Naive thymus-derived CD4-positive, alpha-beta T cell (primary cell): Measurements from ENCODE around the gene BCORL1. TPM values are rescaled to one million over a fixed set of nuclear protein-coding genes. Genes with fewer than 3 reads are reported as not detected.

Experiments used
- ATAC-seq: fragments of 150-1000 bp; cut with Tn5 transposase; 2 replicates; pipeline ENCODE4 v1.10.0; 2021; ENCODE audit warnings: mild to moderate bottlenecking, moderate library complexity
- CTCF ChIA-PET: fragments of 350-600 bp; sonication (Branson Sonifier 250); formaldehyde crosslinking; loops from one replicate; lab custom pipeline; 2021; ENCODE audit warnings: antibody characterized with exemption; lab: Charles Lee
- POLR2A ChIA-PET: fragments of 350-600 bp; sonication (Branson Sonifier 250); formaldehyde crosslinking; loops from one replicate; lab custom pipeline; 2021; ENCODE audit warnings: antibody characterized with exemption, inconsistent platforms; lab: Charles Lee
- DNase-seq, 9 donors: peaks; one replicate each; pipeline versions ENCODE4 v3.0.0 to v3.0.0-alpha.2; 2020 to 2022; ENCODE audit warnings: mixed read lengths in 1 of 9
- H3K27ac ChIP-seq: one replicate; pipeline ENCODE4 v1.7.0; 2013; ENCODE audit warnings: mild to moderate bottlenecking, low read depth, low read length, moderate library complexity
- H3K27me3 ChIP-seq, 2 donors: one replicate each; pipeline ENCODE4 v1.7.0; 2013; ENCODE audit warnings: low read length in 2 of 2, mild to moderate bottlenecking in 2 of 2, moderate library complexity in 2 of 2; ENCODE audit not compliant: control insufficient read depth in 2 of 2, insufficient read depth in 2 of 2
- H3K36me3 ChIP-seq, 3 experiments: 1 replicate in 2 of 3; 2 replicates in 1 of 3; pipeline ENCODE4 v1.7.0; 2013; ENCODE audit warnings: low read length in 3 of 3, mild to moderate bottlenecking in 3 of 3, moderate library complexity in 1 of 3; ENCODE audit not compliant: insufficient read depth in 3 of 3, control insufficient read depth in 2 of 3
- H3K4me1 ChIP-seq, 2 donors: one replicate each; pipeline ENCODE4 v1.7.0; 2013; ENCODE audit warnings: low read length in 2 of 2, mild to moderate bottlenecking in 2 of 2, moderate library complexity in 1 of 2; ENCODE audit not compliant: control insufficient read depth in 2 of 2, insufficient read depth in 2 of 2
- H3K4me3 ChIP-seq: 2 replicates; pipeline ENCODE4 v1.7.0; 2013; ENCODE audit warnings: mild to moderate bottlenecking, low read length
- H3K9me3 ChIP-seq, 3 experiments: 1 replicate in 2 of 3; 2 replicates in 1 of 3; pipeline ENCODE4 v1.7.0; 2013; ENCODE audit warnings: low read length in 3 of 3; ENCODE audit not compliant: control insufficient read depth in 2 of 3
- H3K27ac Mint-ChIP-seq, 9 donors: one replicate each; pipeline ENCODE4 v1.8.0; 2020 to 2022; ENCODE audit warnings: mixed read lengths in 9 of 9, mild to moderate bottlenecking in 8 of 9, moderate library complexity in 5 of 9, inconsistent platforms in 2 of 9
- H3K27me3 Mint-ChIP-seq, 5 donors: one replicate each; pipeline ENCODE4 v1.8.0; 2021 to 2022; ENCODE audit warnings: mixed read lengths in 5 of 5, mild to moderate bottlenecking in 1 of 5
- H3K36me3 Mint-ChIP-seq, 5 donors: one replicate each; pipeline ENCODE4 v1.8.0; 2020 to 2022; ENCODE audit warnings: mixed read lengths in 5 of 5, mild to moderate bottlenecking in 3 of 5, inconsistent platforms in 1 of 5
- H3K4me1 Mint-ChIP-seq, 7 donors: one replicate each; pipeline ENCODE4 v1.8.0; 2020 to 2022; ENCODE audit warnings: mixed read lengths in 7 of 7, mild to moderate bottlenecking in 3 of 7, inconsistent platforms in 1 of 7
- H3K4me3 Mint-ChIP-seq, 10 donors: one replicate each; pipeline ENCODE4 v1.8.0; 2020 to 2022; ENCODE audit warnings: mild to moderate bottlenecking in 10 of 10, mixed read lengths in 10 of 10, moderate library complexity in 6 of 10, inconsistent platforms in 2 of 10
- H3K9me3 Mint-ChIP-seq, 11 donors: one replicate each; pipeline ENCODE4 v1.8.0; 2020 to 2022; ENCODE audit warnings: mixed read lengths in 11 of 11, mild to moderate bottlenecking in 4 of 11, inconsistent platforms in 1 of 11, moderate library complexity in 1 of 11
- intact Hi-C, 2 donors: fragments of 100-400 bp; cut with micrococcal nuclease; formaldehyde crosslinking; loops; one replicate each; pipeline ENCODE4 v1.15.1; 2023
- polyA plus RNA-seq, 2 donors: library from polyadenylated mRNA; unstranded; fragments of 300-500 nt; fragmentation: Illumina TruSeq; gene quantifications; one replicate each; pipeline ENCODE4 v1.2.3, GENCODE V29; 2021
- total RNA-seq, 6 experiments: library from RNA in 5 of 6; stranded (reverse) in 5 of 6; gene quantifications; 1 replicate in 5 of 6; 2 replicates in 1 of 6; pipeline ENCODE4 v1.2.3 and lab custom pipeline; 2021 to 2026

BCORL1 gene
- total and polyA plus RNA-seq, 7 experiments from 2014 or later = 0.64 to 8.9 (median 7.4) TPM

- CTCF ChIA-PET = interaction anchor here (0.6 to 7.8 kb wide), 3 partner anchors 100 to 413 kb away, joined by 3 to 106 read pairs (median 3); no protein-coding TSS in a partner anchor
- H3K27me3 Mint-ChIP-seq = no peaks in the 10 kb centered on the region
- H3K27ac Mint-ChIP-seq = peak overlapping the region; percentile 54 to 81 (median 76)
- peak overlapping the region; percentile 34 for H3K27ac ChIP-seq
- peak; percentile 42 to 86 (median 81) for DNase-seq
- ATAC-seq = peak; percentile 100
- peak overlapping the region in 7 of 10 donors; percentile 43 to 75 (median 50) for H3K4me3 Mint-ChIP-seq
- POLR2A ChIA-PET = interaction anchor here (0.5 to 0.7 kb wide), 3 partner anchors 10 to 90 kb away, joined by 3 read pairs; no protein-coding TSS in a partner anchor
- no peaks in the 10 kb centered on the region for H3K27me3 ChIP-seq
- peaks cover 4 to 13% of the 10 kb centered on the region in 2 donors for H3K4me1 ChIP-seq
- peaks cover 0 to 1% (median 0%) of the 10 kb centered on the region in 11 donors for H3K9me3 Mint-ChIP-seq
- peaks cover 0 to 19% (median 10%) of the 10 kb centered on the region in 7 donors for H3K4me1 Mint-ChIP-seq
- intact Hi-C loops = loop anchor here (1.0 to 10.0 kb wide), 9 partner anchors 38 to 419 kb away; partner anchors contain the start of genes BCORL1 (in 2 of the 2) and ZDHHC9 (in 1 of the 2)
- no peak overlapping the region for H3K4me3 ChIP-seq
- no peaks in the 10 kb centered on the region for H3K9me3 ChIP-seq
- peaks cover 0 to 12% (median under 1%) of the 10 kb centered on the region in 3 experiments for H3K36me3 ChIP-seq
- H3K36me3 Mint-ChIP-seq = peaks cover 0 to 6% (median 4%) of the 10 kb centered on the region in 5 donors
Observed at GRCh38 chrX:130024127-130024526, 41.7 kb downstream of the BCORL1 start.

DNA sequence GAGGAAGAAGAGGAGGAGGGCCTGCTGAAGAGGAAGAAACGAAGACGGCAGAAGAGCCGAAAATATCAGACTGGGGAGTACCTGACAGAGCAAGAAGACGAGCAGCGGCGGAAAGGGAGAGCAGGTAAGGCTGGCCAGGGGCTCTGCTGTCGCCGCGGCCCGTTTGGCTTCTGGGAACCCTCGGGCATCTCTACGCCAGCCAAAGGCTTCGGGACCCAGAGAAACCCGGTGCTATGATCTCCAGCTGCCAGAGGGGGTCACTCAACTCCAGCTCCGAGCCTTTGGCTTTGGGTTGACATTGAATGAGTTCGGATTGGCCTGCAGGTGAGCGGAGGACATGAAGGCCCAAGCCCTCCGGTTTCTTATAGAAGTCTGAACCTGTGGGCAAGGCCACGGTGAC lies 42.8 kb downstream of the BCORL1 start:
- no peaks in the 10 kb centered on the region for H3K27me3 Mint-ChIP-seq
- Histone ChIP-seq H3K27me3 (no peaks in the 10 kb centered on the region), H3K9me3 (no peaks in the 10 kb centered on the region), H3K27ac (no peak overlapping the region), H3K4me1 (peaks cover 4 to 13% of the 10 kb centered on the region in 2 donors), H3K36me3 (peaks cover 0 to 18% (median 4%) of the 10 kb centered on the region in 3 experiments), H3K4me3 (no peak overlapping the region)
- ATAC-seq (no peak), DNase-seq (no peak)
- ChIA-PET CTCF (interaction anchor here (7.8 kb wide), 1 partner anchor 101 kb away, joined by 106 read pairs; no protein-coding TSS in a partner anchor), POLR2A (no interaction called here)
- peaks cover 0 to 1% (median 0%) of the 10 kb centered on the region in 11 donors for H3K9me3 Mint-ChIP-seq
- no peak overlapping the region for H3K27ac Mint-ChIP-seq
- intact Hi-C loops = loop anchor here (2.0 to 10.0 kb wide), 3 partner anchors 72 to 420 kb away; partner anchors contain the start of gene ZDHHC9 (in 1 of the 2)
- H3K4me3 Mint-ChIP-seq = no peak overlapping the region
- peaks cover 0 to 6% (median 4%) of the 10 kb centered on the region in 5 donors for H3K36me3 Mint-ChIP-seq
- H3K4me1 Mint-ChIP-seq = peaks cover 0 to 19% (median 10%) of the 10 kb centered on the region in 7 donors

GRCh38 chrX:130027569-130027968 lies 45.1 kb downstream of the BCORL1 start:
- intact Hi-C loops = loop anchor here (10.0 kb wide), 2 partner anchors 183 to 423 kb away; partner anchors contain the start of gene ZDHHC9 (in 1 of the 2)
- no peak overlapping the region for H3K27ac Mint-ChIP-seq
- CTCF ChIA-PET = interaction anchor here (0.7 to 7.8 kb wide), 6 partner anchors 8 to 390 kb away, joined by 3 to 106 read pairs (median 4); no protein-coding TSS in a partner anchor
- H3K4me1 Mint-ChIP-seq = peaks cover 0 to 19% (median 10%) of the 10 kb centered on the region in 7 donors
- POLR2A ChIA-PET = interaction anchor here (1.2 kb wide), 1 partner anchor 88 kb away, joined by 3 read pairs; no protein-coding TSS in a partner anchor
- H3K36me3 Mint-ChIP-seq = peaks cover 0 to 6% (median 4%) of the 10 kb centered on the region in 5 donors
- H3K4me1 ChIP-seq = peaks cover 4 to 13% of the 10 kb centered on the region in 2 donors
- H3K36me3 ChIP-seq = peaks cover 0 to 24% (median 4%) of the 10 kb centered on the region in 3 experiments
- no peak overlapping the region for H3K27ac ChIP-seq
- DNase-seq (no peak), ATAC-seq (no peak)
- H3K27me3 Mint-ChIP-seq = no peaks in the 10 kb centered on the region
- no peak overlapping the region for H3K4me3 ChIP-seq
- H3K9me3 Mint-ChIP-seq = peaks cover 0 to 1% (median 0%) of the 10 kb centered on the region in 11 donors
- H3K27me3 ChIP-seq = no peaks in the 10 kb centered on the region
- H3K4me3 Mint-ChIP-seq = no peak overlapping the region
- no peaks in the 10 kb centered on the region for H3K9me3 ChIP-seq

DNA sequence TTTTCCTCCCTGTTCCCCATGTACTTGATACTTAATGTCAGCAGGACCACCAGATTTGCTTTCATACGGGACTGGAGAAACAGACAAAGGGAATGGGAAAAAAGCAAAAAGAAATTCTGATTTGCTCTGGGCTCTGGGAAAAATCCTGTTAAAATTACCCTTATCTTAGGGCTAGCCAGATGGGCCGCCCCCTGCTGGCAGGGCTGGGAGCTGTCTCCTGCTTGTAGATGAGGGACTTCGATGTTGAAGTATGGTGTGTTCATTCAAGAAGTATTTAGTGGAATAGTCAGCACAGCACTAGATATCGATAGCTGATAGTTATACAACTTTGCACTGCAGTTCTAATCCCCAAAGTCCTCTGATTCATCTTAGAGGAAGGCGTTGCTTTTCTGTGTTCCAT lies 45.8 kb downstream of the BCORL1 start:
- Histone ChIP-seq H3K4me1 (peaks cover 4 to 13% of the 10 kb centered on the region in 2 donors), H3K27ac (no peak overlapping the region), H3K27me3 (no peaks in the 10 kb centered on the region), H3K9me3 (no peaks in the 10 kb centered on the region), H3K36me3 (peaks cover 0 to 25% (median 4%) of the 10 kb centered on the region in 3 experiments), H3K4me3 (no peak overlapping the region)
- peaks cover 0 to 19% (median 10%) of the 10 kb centered on the region in 7 donors for H3K4me1 Mint-ChIP-seq
- ATAC-seq (no peak), DNase-seq (peak; percentile 9 to 56 (median 34))
- no peak overlapping the region for H3K4me3 Mint-ChIP-seq
- H3K9me3 Mint-ChIP-seq = peaks cover 0 to 1% (median 0%) of the 10 kb centered on the region in 11 donors
- ChIA-PET CTCF (interaction anchor here (0.7 to 7.8 kb wide), 8 partner anchors 9 to 432 kb away, joined by 3 to 106 read pairs (median 4); no protein-coding TSS in a partner anchor), POLR2A (interaction anchor here (0.5 kb wide), 1 partner anchor 33 kb away, joined by 3 read pairs; no protein-coding TSS in a partner anchor)
- no peak overlapping the region for H3K27ac Mint-ChIP-seq
- no peaks in the 10 kb centered on the region for H3K27me3 Mint-ChIP-seq
- H3K36me3 Mint-ChIP-seq = peaks cover 0 to 5% (median 4%) of the 10 kb centered on the region in 5 donors
- intact Hi-C loops = loop anchor here (1.0 to 10.0 kb wide), 7 partner anchors 32 to 423 kb away; partner anchors contain the start of genes BCORL1 (in 1 of the 2) and ZDHHC9 (in 1 of the 2)

DNA sequence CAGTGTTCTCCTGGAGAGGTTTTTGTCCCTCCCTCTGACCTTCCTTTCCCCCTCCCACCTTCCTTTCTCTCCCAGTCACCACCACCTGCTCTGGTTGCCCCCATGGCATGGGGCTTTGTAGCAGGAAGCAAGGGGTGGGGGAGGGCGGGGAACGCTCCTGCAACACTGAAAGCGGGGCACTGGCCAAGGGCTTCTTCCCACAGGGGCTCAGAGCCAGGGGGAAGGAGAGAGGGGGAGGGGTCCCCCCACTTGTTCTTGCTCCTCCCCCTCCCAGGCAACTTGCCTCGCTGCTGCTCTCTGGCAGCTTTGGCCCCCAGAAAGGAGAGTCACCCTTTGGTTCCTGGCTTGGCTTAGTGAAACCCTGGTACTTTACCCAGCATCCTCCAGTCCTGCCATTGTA lies 48.4 kb downstream of the BCORL1 start:
- Mint-ChIP-seq H3K27ac (no peak overlapping the region), H3K36me3 (peaks cover 0 to 8% (median 4%) of the 10 kb centered on the region in 5 donors), H3K27me3 (no peaks in the 10 kb centered on the region), H3K4me3 (no peak overlapping the region), H3K9me3 (peaks cover 0 to 1% (median 0%) of the 10 kb centered on the region in 11 donors), H3K4me1 (peaks cover 0 to 6% (median 0%) of the 10 kb centered on the region in 7 donors)
- Histone ChIP-seq H3K36me3 (peaks cover 0 to 33% (median 4%) of the 10 kb centered on the region in 3 experiments), H3K27me3 (no peaks in the 10 kb centered on the region), H3K4me1 (no peaks in the 10 kb centered on the region), H3K27ac (no peak overlapping the region), H3K4me3 (no peak overlapping the region), H3K9me3 (no peaks in the 10 kb centered on the region)
- ATAC-seq (no peak), DNase-seq (no peak)
- CTCF ChIA-PET = no interaction called here
- POLR2A ChIA-PET = no interaction called here
- intact Hi-C loops = no loop called here

- H3K27me3 ChIP-seq = no peaks in the 10 kb centered on the region
- no peaks in the 10 kb centered on the region for H3K9me3 ChIP-seq
- Mint-ChIP-seq H3K4me3 (no peak overlapping the region), H3K27me3 (no peaks in the 10 kb centered on the region), H3K27ac (no peak overlapping the region), H3K4me1 (peaks cover 0 to 6% (median 0%) of the 10 kb centered on the region in 7 donors), H3K36me3 (peaks cover 0 to 8% (median 4%) of the 10 kb centered on the region in 5 donors), H3K9me3 (no peaks in the 10 kb centered on the region)
- H3K36me3 ChIP-seq = peaks cover 0 to 30% (median 4%) of the 10 kb centered on the region in 3 experiments
- CTCF ChIA-PET = no interaction called here
- ATAC-seq (no peak), DNase-seq (no peak)
- intact Hi-C loops = no loop called here
- H3K4me3 ChIP-seq = no peak overlapping the region
- POLR2A ChIA-PET = no interaction called here
- no peaks in the 10 kb centered on the region for H3K4me1 ChIP-seq
- no peak overlapping the region for H3K27ac ChIP-seq
Observed at GRCh38 chrX:130032552-130032951, 50.1 kb downstream of the BCORL1 start.
